Placental epithelial cell (primary cell): ENCODE results near the gene OR52E8. TPM values are rescaled to one million over a fixed set of nuclear protein-coding genes. Genes with fewer than 3 reads are reported as not detected.

Experiments
- total RNA-seq: library from RNA; depleted of rRNA; stranded (reverse); fragments of >200 nt; gene quantifications from 2 replicates; pipeline ENCODE4 v1.2.3, GENCODE V29; 2012

Gene OR52E8
- total RNA-seq: not detected in 2 replicates

DNA sequence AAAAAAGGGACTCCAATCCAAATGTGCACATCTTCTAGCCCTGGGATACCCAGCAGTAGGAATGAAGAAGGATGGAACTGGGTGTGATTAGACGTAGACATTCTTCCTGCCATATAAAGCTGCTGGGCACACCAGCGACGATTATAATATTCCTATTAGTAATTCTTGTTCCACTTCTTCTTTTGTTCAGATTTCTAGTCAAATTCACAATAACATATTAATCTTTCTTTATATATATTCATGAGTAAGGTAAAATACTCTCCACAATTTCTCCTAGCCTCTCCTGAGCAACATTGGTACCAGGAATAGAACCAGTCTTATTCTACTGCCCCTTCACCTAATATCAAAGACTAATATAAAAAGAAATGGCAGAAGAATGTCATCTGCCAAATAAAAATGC, at the start of gene OR52E8:
TSS of gene OR52E8 (minus strand) at position 101 of the 400 bp plus-strand sequence. CDS start at position 101, 0 bp downstream.

GRCh38 chr11:5892908-5893307, 35.4 kb upstream of the OR52E8 start, which contains the start of gene OR52E5:
OR52E5 (plus strand) TSS chr11:5893208; CDS start chr11:5900777, 7,569 bp downstream.

DNA sequence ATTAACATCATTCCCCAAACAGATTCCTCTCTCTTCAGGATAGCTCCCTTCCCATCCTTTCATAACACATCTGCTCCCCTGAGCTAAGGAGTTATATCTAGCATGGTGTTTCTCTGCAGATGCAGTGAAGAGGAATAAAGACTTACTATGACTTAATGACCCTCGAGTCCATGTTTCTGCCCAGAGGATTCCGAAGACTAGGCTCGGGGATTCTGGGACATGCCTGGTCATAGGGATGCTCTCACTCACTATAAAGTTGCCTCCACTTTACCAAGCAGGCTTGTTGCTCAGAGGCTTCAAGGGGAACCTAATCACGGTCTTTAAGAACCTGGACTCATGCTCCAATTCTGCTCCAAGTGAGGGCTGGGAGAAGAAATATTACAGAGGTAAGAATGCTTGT, 22.8 kb upstream of the OR52E8 start, which contains the start of gene OR52E4:
TSS of gene OR52E4 (plus strand) at position 301 of the 400 bp plus-strand sequence. CDS start 3,664 bp downstream, outside the sequence.

DNA sequence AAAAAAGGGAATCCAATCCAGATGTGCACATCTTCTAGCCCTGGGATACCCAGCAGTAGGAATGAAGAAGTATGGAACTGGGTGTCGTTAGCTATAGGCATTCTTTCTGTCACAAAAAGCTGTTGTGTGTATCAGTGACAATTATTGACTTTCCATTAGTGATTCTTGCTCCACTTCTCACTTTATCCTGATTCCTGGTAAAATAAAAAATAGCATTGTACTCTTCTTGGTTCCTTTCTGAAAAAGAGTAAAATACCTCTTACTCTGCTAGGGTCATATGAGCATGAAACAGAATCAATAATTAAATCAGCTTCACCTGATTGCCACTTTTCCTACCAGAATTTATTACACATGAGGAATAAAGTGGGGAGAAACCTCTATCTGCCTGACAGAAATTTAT, 15.7 kb downstream of the OR52E8 start, which contains the start of gene OR52E6:
TSS of gene OR52E6 (minus strand) at position 101 of the 400 bp plus-strand sequence. CDS start at position 101, 0 bp downstream.

DNA sequence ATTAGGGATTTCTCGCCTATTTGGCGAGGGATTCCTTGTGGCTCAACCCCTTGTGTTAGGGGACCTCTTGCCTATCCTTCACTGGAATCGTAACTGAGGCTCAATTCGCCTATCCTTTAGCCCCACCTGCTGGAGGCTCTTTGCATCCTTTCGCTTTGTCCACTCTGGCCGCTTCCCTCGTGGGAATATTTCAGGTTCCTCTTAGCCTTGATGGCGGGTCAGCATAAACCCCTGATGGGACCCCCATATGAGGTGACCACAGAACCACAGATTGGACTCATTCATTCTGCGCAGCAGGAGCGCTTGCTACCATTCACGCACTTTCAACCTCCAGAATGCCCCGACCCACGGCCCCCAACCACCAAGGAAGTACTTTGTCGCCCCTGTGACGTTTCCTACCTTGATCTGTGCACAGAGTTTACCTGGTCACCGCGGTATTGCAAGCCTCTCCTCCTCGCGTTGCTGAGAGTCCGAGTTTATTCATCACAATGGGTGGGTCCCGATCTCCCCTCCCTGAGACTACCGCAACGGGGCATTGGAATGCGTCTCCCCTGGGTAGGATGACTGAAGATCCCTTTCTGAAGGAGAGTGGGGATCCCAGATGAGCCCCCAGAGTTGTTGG, 48.9 kb downstream of the OR52E8 start, which contains the start of gene OR52N2:
TSS of gene OR52N2 (plus strand) at position 425 of the 622 bp plus-strand sequence. CDS start 11,412 bp downstream, outside the sequence.

Other genes starting within 250 kb of the OR52E8 start
- 9.4 and 11.0 TPM in 2 replicates for gene TRIM34, start 232.7 kb downstream of the OR52E8 start, total RNA-seq
- gene TRIM5, start 172.6 kb downstream of the OR52E8 start, total RNA-seq: 29.4 and 35.1 TPM in 2 replicates
- 5.9 and 10.8 TPM in 2 replicates for gene TRIM22, start 167.9 kb downstream of the OR52E8 start, total RNA-seq
- gene OR56B1, start 121.2 kb downstream of the OR52E8 start, total RNA-seq: not detected in 2 replicates
- 0.39 TPM in 1 of 2 replicates, not detected in the other for gene OR52N4, start 103.4 kb downstream of the OR52E8 start, total RNA-seq
- not detected in 2 replicates for gene OR52N5, start 74.3 kb downstream of the OR52E8 start, total RNA-seq
- not detected in 2 replicates for gene OR52N1, start 66.4 kb downstream of the OR52E8 start, total RNA-seq
- gene OR52N2, start 48.8 kb downstream of the OR52E8 start, total RNA-seq: not detected in 2 replicates
- gene OR52E6, start 15.8 kb downstream of the OR52E8 start, total RNA-seq: not detected in 2 replicates
- gene OR52E4, start 22.9 kb upstream of the OR52E8 start, total RNA-seq: not detected in 2 replicates
- not detected in 2 replicates for gene OR52E5, start 35.5 kb upstream of the OR52E8 start, total RNA-seq
- gene OR56A3, start 84.6 kb upstream of the OR52E8 start, total RNA-seq: not detected in 2 replicates
- gene OR56A5, start 110.8 kb upstream of the OR52E8 start, total RNA-seq: not detected in 2 replicates
- gene OR52L1, start 129.3 kb upstream of the OR52E8 start, total RNA-seq: not detected in 2 replicates
- not detected in 2 replicates for gene OR56A4, start 149.3 kb upstream of the OR52E8 start, total RNA-seq
- not detected in 2 replicates for gene OR56A1, start 173.1 kb upstream of the OR52E8 start, total RNA-seq
- gene OR56B4, start 250.0 kb upstream of the OR52E8 start, total RNA-seq: not detected in 2 replicates